HK-2 (cell line): ENCODE results near the gene PRKD3.

Experiments
- DNase-seq: peaks from one replicate; pipeline ENCODE4 v3.0.0-alpha.2; 2018; ENCODE audit not compliant: unreplicated experiment

PRKD3 gene

GRCh38 chr2:37343537-37344434 lies 19.2 kb upstream of the PRKD3 start:
- DNase-seq = no peak

GRCh38 chr2:37342591-37343220 lies 18.1 kb upstream of the PRKD3 start:
- no peak for DNase-seq

GRCh38 chr2:37340637-37341036 lies 16.0 kb upstream of the PRKD3 start:
- no peak for DNase-seq

- no peak for DNase-seq
Measured at GRCh38 chr2:37338933-37339332, 14.3 kb upstream of the PRKD3 start.

- no peak for DNase-seq
Measured at GRCh38 chr2:37337620-37338280, 13.1 kb upstream of the PRKD3 start.

GRCh38 chr2:37335604-37336003 lies 11.0 kb upstream of the PRKD3 start:
- no peak for DNase-seq

GRCh38 chr2:37333256-37333655 lies 8.6 kb upstream of the PRKD3 start:
- DNase-seq = no peak

- DNase-seq = no peak
Measured at GRCh38 chr2:37332560-37332959, 7.9 kb upstream of the PRKD3 start.

- DNase-seq = no peak
Measured at GRCh38 chr2:37330681-37331080, 6.0 kb upstream of the PRKD3 start.

GRCh38 chr2:37326866-37327634 lies 2.4 kb upstream of the PRKD3 start:
- no peak for DNase-seq

GRCh38 chr2:37326285-37326684 lies 1.7 kb upstream of the PRKD3 start:
- no peak for DNase-seq

GRCh38 chr2:37325625-37326071 lies 1.0 kb upstream of the PRKD3 start:
- no peak for DNase-seq

GRCh38 chr2:37324536-37324785 lies 172 bp downstream of the PRKD3 start:
- no peak for DNase-seq

GRCh38 chr2:37323781-37324535 lies 675 bp downstream of the PRKD3 start:
- DNase-seq = peak; percentile 37

GRCh38 chr2:37323176-37323780 lies 1.4 kb downstream of the PRKD3 start:
- no peak for DNase-seq

- no peak for DNase-seq
Measured at GRCh38 chr2:37322368-37322767, 2.3 kb downstream of the PRKD3 start.

- no peak for DNase-seq
Measured at GRCh38 chr2:37321029-37321682, 3.5 kb downstream of the PRKD3 start.

- no peak for DNase-seq
Measured at GRCh38 chr2:37319754-37320609, 4.7 kb downstream of the PRKD3 start.

GRCh38 chr2:37318401-37318800 lies 6.2 kb downstream of the PRKD3 start:
- no peak for DNase-seq

- DNase-seq = no peak
Measured at GRCh38 chr2:37317746-37318145, 6.9 kb downstream of the PRKD3 start.
